Stimulated activated CD8-positive, alpha-beta memory T cell treated with anti-CD3 and anti-CD28 coated beads, Interleukin-4, amount 100 ng/mL, for 24 hours (primary cell): Measurements from ENCODE around the gene L1CAM.

ENCODE experiments used
- DNase-seq: peaks from one replicate; pipeline ENCODE4 v3.0.0-alpha.2; 2020; ENCODE audit warnings: low read depth

L1CAM gene

DNA sequence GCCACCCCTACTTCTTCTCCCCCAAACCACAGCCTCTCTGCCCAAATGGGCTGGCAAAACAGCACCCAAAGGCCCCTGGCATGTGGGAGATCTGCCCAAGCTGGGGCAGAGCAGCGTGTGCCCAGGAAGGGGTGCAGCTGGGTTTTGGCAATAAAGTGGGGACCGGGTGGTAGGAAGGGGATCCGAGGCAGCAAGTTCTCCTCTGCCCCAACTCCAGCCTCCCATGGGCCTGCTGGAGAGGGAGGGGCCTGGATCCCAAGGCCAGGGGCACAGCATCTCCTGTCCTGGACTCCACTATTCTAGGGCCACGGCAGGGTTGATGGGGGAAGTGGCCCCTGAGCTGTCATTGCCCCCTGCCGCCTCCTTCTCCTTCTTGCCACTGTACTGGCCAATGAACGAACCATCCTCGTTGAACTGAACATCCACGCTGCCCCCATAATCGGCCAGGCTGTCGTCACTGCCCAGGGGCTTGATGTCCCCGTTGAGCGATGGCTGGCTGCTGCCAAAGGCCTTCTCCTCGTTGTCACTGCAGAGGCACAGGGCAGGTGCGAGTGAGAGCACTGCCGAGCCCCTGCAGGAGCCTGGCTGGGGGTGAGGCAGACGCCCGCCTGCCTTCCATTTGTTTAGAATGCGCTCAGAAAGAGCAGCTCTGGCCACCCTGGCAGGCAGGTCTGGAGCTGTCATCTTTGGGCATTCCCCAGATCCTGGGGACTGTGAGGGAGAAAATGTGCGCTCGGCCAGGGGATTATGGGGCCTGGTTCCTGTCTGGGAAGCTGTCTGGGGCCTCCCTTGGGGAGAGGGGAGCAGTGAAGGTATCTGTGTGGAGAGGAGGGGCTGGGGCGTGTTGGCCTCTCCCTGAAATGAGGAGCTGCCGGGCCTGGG lies 23.4 kb downstream of the L1CAM start:
- no peak for DNase-seq

DNA sequence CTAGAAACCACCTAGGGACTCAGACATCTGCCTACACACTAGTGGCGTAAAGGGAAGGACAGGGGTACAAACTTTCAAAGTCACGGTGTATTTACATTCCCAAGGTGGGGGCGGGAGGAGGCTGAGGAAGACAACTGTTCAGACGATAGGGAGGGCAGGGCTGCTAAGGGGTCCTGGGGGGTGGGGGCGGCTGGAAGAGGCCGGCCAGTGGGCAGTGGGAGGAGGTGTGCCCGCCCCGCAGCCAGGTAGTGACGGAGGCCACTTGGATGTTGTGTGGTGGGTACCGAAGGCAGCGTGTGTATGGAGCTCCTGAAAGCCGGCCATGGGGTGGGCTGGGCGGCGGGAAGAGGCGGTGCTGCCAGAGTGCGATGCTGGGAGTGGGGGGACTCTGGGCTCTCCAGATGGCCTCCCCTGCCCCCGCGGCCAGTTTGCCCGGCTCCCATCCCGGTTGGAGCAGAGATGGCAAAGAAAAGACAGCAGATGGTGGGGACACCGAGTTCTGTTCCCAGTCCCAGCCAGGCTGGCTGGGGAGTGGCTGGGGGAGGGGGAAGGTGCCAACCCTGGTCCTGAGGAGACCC lies 24.2 kb downstream of the L1CAM start:
- no peak for DNase-seq

DNA sequence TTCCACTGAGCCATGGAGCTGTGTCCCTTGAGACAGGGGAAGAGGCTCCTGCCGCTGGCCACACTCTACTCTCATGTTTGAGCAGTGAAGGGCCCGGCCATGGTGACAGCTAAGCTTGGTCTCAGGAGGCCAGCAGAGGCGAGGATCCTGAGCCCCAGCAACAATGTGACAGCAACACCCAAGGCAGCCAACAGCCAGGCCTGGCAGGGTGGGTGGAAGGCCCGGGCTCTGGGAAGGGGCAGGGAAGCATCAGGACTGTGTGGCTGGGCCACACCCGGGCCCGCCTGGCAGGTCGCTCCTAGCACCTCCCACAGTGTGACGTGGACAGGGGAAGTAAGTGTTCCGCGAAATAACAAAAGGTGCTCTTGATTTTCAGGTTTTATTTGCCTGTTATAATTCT lies 24.8 kb downstream of the L1CAM start:
- no peak for DNase-seq

DNA sequence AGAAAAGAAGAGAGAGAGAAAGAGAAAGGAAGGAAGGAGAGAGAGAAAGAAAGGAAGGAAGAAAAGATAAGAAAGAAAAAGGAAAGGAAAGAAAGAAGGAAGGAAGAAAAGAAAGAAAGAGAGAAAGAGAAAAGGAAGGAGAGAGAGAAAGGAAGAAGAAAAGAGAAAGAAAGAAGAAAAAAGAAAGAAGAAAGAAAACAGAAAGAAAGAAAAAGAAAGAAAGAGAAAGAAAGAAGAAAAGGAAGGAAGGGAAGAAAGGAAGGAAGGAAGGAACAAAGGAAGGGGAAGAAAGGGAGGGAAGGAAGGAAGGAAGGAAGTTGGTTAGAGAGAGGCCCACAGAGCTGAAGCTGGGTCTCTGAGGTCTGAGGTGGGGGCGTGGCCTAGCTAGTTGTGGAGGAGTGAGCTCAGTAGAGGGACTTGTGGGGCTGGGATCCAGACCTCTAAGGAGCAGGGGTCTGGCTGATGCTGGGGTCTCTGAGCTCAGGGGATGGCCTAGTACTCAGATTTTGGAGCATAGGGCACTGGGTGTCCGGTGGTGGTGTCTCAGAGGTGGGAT lies 28.5 kb downstream of the L1CAM start:
- DNase-seq = no peak

DNA sequence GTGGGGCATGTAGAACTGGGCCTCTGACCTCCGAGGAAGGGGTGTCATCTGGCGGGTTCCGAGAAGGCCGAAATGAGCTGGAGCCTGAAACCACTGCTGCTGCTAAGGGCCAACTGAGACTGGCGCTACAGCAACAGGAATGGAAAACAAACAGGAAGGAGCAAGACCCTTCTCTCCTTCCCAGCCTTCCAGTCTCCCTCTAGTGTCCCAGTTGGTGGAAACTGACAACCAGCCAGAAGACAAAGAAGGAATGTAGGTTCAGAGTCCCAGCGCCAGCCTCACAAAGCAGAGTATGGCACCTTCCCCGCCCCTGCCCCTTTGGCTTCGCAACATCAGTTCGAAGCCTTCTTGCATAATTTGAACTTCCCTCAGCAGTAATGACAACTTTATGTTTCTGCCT lies 31.3 kb downstream of the L1CAM start:
- DNase-seq = no peak

DNA sequence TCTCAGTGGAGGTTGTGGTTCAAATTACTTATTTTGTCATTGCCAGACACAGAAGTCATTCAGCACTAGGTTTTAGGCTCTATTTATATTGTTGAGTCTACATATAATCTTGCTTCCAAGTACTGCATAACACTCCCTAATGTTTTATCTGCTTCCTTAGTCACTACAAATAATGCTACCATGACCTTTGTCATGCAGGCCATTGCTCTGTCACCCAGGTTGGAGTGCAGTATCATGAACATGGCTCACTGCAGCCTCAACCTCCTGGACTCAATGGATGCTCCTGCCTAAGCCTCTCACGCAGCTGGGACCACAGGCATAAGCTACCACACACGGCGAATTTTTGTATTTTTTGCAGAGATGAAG lies 32.1 kb downstream of the L1CAM start:
- DNase-seq = no peak

DNA sequence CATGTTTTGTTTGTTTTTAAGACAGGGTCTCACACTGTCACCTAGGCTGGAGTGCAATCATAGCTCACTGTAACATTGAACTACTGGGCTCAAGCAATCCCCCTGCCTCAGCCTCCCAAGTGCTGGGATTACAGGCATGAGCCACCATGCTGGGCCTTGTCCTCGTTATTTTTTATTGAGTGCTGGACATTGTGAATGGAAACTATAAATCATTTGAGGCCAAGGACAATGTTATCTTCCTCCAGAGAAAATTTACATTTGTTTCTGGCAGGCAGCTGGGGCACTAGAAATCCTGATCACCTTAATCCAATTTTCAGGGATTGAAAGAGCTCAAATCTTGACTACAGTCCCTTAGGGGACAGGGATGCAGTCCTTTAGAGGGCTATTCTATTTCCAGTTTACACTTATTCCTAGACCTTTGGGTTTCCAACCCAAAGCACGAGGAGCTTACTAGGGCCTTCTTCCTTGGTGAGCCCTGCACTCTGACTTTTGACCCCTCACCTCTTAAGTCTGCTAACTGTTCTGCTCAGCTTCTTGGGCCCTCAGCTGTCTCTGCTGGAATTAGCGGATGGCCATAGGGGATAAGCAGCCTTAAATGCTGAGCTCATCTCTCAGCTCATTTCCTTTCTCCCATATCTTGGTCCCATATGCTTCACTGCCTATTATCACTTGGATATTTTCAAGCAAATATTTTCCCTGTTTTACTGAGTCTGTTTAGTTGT lies 32.6 kb downstream of the L1CAM start:
- DNase-seq = no peak

DNA sequence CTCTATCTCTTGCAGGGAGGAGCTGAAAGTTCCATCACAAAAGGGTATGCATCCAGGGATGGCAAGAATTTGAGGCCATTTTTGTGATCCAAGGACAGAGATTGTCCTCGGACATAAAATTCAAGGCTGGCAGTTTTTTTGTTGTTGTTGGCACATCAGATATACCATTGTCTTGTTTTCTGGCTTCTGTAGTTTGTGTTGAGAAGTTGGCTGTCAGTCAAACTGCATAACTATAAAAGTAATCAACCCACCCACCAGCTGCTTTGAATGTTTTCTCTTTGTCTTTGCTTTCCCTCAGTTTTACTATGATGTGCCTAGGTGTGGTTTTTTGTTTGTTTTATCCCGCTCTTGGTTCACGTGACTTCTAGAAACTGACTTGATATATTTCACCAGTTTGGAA lies 34.0 kb downstream of the L1CAM start:
- DNase-seq = no peak

DNA sequence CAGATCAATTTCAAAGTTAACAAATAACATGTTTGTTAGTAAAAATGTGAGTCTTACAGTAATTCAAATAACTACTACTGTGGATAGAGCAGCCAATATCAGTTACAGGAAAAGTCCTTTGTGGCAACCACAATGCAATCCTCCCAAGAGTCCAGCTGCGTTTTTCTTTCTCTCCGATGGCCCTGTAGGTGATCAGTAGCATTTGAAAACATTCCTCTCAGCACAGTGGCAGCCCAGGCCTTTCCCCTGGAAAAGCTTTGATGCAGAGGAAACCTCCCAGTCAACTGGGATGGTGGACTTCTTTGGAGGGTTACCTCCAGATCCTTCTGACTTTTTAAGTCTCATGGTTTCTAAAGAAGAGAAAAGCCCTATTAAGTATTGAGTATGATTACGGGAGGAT lies 37.6 kb downstream of the L1CAM start:
- DNase-seq = no peak

DNA sequence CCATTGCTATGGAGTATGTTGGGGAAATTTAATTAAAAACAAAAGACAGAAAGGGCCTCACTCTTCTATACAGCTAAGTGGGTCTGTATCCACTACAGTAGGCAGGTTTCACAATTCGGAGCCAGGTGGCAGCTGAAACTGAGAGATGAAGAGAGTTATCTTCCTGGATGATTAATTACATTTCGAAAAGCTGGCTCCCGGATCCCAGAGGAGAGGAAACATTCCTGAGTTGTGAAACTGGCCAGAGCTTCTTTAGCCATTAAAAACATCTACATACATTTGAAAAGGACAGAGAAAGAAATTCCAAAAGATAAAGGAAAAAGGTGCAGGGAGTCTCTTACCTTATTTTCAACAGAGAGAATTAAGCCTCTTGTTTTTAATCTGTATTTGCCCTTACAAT lies 40.1 kb downstream of the L1CAM start:
- DNase-seq = no peak

DNA sequence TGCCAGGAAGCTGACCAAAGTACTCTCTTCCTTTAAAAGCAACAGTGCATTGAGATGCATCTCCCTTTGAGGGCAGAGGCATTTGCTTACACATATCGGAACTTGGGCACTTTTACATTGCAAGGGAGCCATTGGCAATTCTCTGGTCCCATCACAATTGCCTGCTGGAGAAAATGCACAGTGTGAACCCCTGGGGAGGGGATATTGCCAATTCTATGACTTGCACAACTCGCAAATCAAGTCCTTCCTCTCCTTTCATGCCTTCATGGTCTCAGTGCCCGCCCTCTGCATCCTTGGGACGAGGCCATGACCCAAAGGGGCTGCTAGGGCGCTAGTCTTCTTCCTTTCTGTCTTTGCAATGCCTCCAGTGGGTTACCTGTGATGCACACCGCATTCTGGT lies 40.8 kb downstream of the L1CAM start:
- DNase-seq = no peak

DNA sequence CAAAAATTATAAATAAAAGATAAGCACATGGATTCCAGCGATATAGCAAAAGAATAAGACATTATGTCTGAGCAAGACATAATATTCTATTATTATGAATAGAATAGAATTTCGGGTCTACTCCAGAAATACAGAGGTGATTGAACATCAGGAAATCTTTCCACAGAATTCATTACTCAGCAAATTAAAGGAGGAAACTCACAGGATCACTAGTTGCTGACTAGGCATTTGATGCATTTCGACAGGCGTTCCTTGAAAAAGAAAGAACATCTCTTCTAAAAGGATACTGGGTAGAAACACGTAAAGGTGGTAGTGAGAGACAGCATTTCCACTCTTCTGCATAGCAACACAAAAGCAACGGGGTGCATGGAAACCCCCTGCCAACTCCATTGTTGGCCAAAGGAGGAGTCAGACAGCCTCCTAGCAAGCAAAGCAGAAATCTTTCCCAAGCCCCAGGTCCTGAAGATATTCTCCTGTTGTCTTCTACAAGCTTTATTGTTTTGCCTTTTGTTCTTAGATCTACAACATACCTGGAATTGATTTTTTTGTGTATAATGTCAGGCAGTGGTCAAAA lies 41.4 kb downstream of the L1CAM start:
- no peak for DNase-seq

DNA sequence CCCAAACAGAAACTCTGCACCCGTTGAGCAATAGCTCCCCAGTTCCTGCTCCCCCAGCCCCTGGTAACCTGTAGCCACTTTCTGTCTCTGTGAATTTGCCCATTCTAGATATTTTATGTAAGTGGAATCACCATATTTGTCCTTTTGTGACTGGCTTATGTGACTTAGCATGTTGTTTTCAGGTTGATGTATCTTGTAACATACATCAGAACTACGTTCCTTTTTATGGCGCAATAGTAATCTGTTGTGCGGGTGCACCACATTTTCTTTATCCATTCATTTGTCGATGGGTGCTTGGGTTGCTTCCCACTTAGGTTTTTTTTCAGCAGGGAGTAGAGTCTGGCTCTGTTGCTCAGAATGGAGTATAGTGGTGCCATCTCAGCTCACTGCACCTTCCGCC lies 49.1 kb downstream of the L1CAM start:
- DNase-seq = no peak

DNA sequence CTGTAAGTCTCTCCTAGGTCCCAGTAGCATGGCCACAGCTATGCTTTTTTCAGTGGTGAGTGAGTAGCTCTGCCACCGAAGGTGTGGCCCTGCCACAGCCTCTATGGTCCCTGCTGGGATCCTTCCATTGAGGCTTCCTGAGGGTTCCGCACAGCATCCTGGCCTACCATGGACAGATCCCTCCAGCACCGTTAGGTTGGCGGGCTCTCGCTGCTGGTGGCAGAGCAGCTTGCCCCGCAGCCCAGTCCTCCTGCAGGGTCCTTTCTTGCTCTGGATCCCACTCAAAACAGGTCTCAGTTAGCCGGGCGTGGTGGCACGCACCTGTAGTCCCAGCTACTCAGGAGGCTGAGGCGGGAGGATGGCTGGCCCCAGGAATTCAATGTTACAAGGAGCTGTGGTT lies 53.2 kb downstream of the L1CAM start:
- no peak for DNase-seq

DNA sequence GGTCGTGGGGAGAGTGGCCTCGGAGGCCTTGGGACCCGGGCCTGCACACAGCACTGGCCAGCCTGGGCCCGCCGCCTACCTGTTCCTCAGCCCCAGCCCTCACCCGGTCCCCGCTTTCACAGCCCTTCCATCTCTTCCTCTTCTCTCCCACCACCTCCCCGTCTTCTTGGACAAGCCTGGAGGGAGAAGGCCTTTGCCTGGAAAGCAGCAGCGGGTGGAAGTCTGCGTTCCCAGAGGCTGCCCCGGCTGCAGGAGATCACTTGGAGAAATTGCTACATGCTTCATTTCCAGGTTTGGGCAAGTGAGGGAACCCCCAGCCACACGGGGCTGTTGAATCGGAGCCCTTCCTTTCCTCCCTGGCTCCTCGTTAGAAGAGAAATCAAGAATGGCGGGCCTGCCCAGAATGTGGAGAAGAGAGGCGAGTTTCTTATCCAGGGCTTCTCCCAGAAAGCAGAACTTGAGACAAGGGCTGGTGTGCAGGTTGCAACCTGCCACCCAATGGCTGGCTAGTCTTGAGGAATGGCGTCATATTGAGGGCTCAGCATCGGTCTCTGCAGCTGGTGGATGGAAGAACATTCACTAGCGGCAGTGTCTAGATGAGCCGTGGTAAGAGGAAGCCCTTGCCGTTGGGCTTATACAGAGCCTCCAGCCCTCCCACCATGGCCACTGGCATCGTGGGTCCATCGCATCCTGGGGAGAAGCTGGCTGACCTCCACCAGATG lies 54.4 kb downstream of the L1CAM start:
- DNase-seq = no peak

DNA sequence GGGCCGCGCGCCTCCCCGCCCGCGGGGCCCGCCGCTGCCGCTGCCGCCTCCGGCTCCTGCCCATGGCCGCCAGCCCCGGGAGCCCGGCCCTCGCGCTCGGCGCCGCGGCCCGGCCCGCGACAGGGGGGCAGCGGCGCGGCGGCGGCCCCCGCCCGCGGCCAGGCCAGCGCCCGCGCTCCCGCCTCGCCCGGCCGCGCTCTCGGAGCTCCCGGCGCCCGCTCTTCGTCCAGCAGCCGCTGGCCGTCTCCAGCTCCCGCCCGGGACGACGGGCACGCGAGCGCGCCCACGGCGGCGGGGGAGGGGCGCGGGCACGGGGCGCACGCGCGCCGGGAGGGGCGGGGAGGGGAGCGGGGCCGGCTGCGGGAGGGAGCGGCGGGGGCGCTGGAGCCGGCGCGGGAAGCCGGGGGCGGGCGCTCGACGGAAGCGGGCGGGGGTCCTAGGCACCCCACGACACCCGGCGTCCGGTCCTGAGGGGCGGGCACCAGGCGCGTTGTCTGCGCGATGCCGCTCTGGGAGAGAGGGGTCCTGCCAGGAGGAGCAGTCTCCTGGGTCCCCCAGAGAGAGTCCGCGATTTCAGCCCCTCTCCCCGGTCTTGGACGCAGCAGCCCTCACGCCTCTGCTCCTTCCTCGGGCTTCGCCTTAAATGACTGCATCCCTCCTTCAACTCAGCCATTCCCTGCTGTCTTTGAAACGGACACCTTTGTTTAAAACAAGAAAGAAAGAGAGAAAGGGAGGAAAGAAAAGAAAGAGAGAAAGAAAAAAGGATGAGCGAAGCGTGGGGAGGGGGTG lies 55.1 kb downstream of the L1CAM start:
- no peak for DNase-seq

DNA sequence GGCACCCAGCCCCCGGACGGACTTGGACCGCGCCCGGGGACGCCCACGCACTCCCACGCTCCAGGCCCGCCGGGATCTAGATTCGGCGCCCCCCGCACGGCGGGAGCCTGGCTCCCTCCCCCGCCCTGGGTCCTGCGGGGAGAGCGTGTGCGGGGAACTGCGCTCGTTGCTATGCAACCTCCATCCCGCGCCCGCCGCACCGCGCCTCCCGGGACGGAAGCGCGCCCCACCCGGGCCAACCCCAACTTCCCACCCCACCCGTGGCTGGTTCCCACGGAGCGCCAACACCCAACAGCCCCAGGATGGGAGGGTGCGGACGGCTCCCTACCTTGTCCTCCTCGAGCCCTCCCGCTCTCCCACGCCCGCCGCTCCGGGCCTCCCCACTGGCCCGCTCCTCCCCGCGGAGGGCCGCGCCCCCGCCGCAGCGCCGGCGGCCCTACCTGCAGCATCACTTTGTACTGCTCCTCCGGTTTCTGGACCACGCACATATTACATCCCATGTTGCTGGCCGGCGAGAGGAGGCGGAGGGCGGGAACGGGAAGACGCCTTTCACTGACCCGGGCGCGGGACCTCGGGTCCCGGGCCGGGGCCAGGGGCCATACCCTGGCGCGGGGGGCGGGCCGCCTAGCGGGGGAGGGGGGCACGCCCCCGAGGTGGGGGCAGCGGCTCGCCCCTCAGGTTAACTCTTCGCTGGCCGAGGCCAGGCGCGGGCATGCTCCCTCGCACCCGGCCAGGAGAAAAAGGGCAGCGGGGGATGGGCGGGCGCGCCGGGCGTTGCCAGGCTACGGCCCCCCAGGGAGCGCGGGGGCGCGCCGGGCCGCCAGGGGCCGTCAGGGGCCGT lies 56.0 kb downstream of the L1CAM start, which contains the start of gene PDZD4:
PDZD4 (minus strand) TSS at position 746 of the 841 bp plus-strand sequence; CDS start at position 500, 246 bp downstream.
- DNase-seq = no peak

DNA sequence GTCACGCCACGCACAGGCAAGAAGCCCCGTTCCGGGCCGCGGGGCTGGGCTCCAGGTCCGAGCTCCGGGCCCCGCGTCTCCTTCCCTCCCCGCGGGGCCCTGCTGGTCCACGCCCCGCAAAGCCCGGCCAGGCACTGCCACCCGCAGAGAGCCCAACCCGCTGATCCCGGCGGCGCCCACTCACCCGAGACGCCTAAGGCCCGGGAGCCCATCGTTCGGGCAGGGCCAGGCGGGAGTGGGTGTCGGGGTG lies 56.5 kb downstream of the L1CAM start:
- DNase-seq = no peak

DNA sequence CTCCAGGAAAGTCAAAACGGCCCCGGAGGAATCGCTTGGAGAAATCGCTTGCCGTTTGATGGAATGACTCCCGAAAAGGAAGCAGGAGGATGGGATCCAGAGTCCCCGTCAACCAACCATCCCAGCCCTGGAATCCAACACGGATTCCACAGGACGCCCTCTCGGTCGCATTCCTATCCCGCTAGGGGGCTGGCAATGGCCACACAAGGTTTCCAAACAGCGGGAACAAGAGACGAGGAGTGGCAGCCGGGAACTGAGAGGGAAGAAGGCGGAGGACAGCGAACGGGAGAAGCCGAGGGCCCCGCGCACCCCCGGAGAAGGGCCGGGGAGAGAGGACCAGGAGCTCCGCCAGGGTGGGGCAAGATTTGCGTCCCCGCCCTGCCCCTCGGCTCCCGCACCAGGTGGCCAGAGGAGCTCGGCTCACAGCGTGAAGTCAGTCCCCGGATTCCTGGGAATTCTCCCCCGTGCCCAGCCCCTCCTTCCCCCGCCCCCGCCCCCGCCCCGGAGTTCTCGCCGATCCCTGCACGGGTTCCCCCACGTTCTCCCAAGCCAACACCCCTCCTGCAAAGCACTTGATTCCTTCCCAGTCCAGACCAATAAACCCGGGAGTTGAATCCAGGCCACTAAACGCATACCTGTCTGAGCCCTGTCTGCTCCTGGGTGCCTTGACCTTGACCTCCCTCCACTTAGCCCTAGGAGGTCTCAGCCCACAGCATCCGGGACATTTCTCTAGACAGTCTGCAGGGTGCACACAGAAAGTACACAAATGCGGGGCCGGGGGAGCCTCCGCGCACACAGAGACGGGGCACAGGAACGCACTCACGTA lies 57.0 kb downstream of the L1CAM start:
- no peak for DNase-seq
